WTC11 (cell line): ENCODE measurements around the gene ANKRD13A.

Source experiments
- ATF1 ChIP-seq: sonication (generic); formaldehyde crosslinking; IDR thresholded peaks from 2 replicates; pipeline ENCODE4 v1.8.1; 2023; ENCODE audit warnings: mild to moderate bottlenecking, moderate library complexity, missing genetic modification reagents
- CTCF ChIP-seq: fragments of 200-600 bp; IDR thresholded peaks from 2 replicates; pipeline ENCODE4 v1.8.0; 2022; ENCODE audit warnings: antibody characterized with exemption
- IRF1 ChIP-seq: sonication (generic); formaldehyde crosslinking; IDR thresholded peaks from 2 replicates; pipeline ENCODE4 v1.8.0; 2023; ENCODE audit warnings: missing genetic modification reagents
- JUN ChIP-seq: sonication (generic); formaldehyde crosslinking; IDR thresholded peaks from 2 replicates; pipeline ENCODE4 v1.8.0; 2023; ENCODE audit warnings: mild to moderate bottlenecking, missing genetic modification reagents
- NR1H2 ChIP-seq: sonication (generic); formaldehyde crosslinking; IDR thresholded peaks from 2 replicates; pipeline ENCODE4 v1.9.0; 2021; ENCODE audit warnings: mild to moderate bottlenecking, moderate library complexity, missing genetic modification reagents
- RELA ChIP-seq: sonication (generic); formaldehyde crosslinking; IDR thresholded peaks from 2 replicates; pipeline ENCODE4 v1.8.1; 2022; ENCODE audit warnings: missing genetic modification reagents, mild to moderate bottlenecking, borderline replicate concordance
- USF1 ChIP-seq: sonication (generic); formaldehyde crosslinking; IDR thresholded peaks from 2 replicates; pipeline ENCODE4 v1.8.0; 2022; ENCODE audit warnings: mild to moderate bottlenecking, missing genetic modification reagents
- USF2 ChIP-seq: sonication (generic); formaldehyde crosslinking; IDR thresholded peaks from 2 replicates; pipeline ENCODE4 v1.8.1; 2023; ENCODE audit warnings: mild to moderate bottlenecking, missing genetic modification reagents, moderate library complexity
- ZNF121 ChIP-seq: sonication (generic); formaldehyde crosslinking; IDR thresholded peaks from 2 replicates; pipeline ENCODE4 v1.8.0; 2023; ENCODE audit warnings: missing genetic modification reagents
- ZNF232 ChIP-seq: sonication (generic); formaldehyde crosslinking; IDR thresholded peaks from 2 replicates; pipeline ENCODE4 v1.8.0; 2022; ENCODE audit warnings: mild to moderate bottlenecking, missing genetic modification reagents
- ZNF281 ChIP-seq: sonication (generic); formaldehyde crosslinking; IDR thresholded peaks from 2 replicates; pipeline ENCODE4 v1.8.0; 2023; ENCODE audit warnings: mild to moderate bottlenecking, missing genetic modification reagents
- ZNF671 ChIP-seq: fragments of 250-450 bp; sonication (Bioruptor Pico); IDR thresholded peaks from 2 replicates; pipeline ENCODE4 v1.8.0; 2021; ENCODE audit warnings: mild to moderate bottlenecking

- no peak for TF ChIP-seq CTCF
- no peak for TF ChIP-seq IRF1
- TF ChIP-seq RELA (CRISPR knock-in tag), result no peak
- TF ChIP-seq ZNF232 (CRISPR knock-in tag), result no peak
- TF ChIP-seq USF2 (CRISPR knock-in tag), result no peak
- no peak for TF ChIP-seq USF1 (CRISPR knock-in tag)
- no peak for TF ChIP-seq ZNF671 (CRISPR knock-in tag)
- no peak for TF ChIP-seq JUN (CRISPR knock-in tag)
- no peak for TF ChIP-seq ZNF121 (CRISPR knock-in tag)
- no peak for TF ChIP-seq ATF1 (CRISPR knock-in tag)
- no peak for TF ChIP-seq ZNF281
- no peak for TF ChIP-seq NR1H2
These were observed 60.4 kb downstream of the ANKRD13A start for GRCh38 chr12:110059651-110060000.
